ENCODE measurements around the gene ABHD17B. TPM values are rescaled to one million over a fixed set of nuclear protein-coding genes. Genes with fewer than 3 reads are reported as not detected.
A peak's percentile ranks its signal among the peaks of the same experiment; 100 is the strongest.

ABHD17B gene
- total RNA-seq, 6 experiments from 2014 or later: 8.4 to 13.1 (median 10.3) TPM

DNA sequence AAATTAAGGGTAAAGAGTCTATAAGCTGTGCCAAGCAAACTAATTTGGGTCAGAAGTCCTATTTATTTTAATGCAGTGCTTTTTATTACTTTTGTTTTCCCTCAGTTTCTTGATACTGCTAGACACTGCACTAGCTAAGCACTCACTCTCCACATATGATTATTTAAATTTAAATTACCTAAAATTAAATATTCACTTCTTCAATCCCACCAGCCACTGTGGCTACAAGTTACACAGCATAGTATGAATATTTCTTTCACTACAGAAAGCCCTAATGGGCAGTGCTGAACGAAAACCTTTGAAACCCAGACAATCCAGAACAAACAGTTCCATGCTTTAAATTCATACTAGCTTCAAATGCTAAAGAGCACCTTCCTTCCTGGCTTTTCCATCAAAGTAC, 23.6 kb downstream of the ABHD17B start:
- WGBS (ENCODE audit: insufficient coverage, low coverage, low lambda C conversion rate, missing lambda C conversion rate): 69% methylated on average over 1 of the region's 1 CpG
- DNase-seq: no peak
- no peaks in the 10 kb centered on the region for H3K27me3 ChIP-seq
- no peak for ATAC-seq
- intact Hi-C loops (cut with DNase I): no loop called here
- no peak overlapping the region for H3K27ac ChIP-seq
- H3K36me3 ChIP-seq: peaks cover 0 to 2% (median 0%) of the 10 kb centered on the region in 4 donors
- H3K4me3 ChIP-seq: no peak overlapping the region
- TF ChIP-seq CTCF (IDR thresholded peaks at IDR 0.05) (no peak), POLR2A (IDR thresholded peaks at IDR 0.05) (no peak)
- H3K4me1 ChIP-seq: peaks cover 0 to 14% (median 0%) of the 10 kb centered on the region in 4 donors
- peaks cover 0 to 6% (median under 1%) of the 10 kb centered on the region in 4 donors for H3K9me3 ChIP-seq

GRCh38 chr9:71886541-71886940, 24.5 kb downstream of the ABHD17B start:
- intact Hi-C loops (cut with DNase I): no loop called here
- WGBS (ENCODE audit: insufficient coverage, low coverage, low lambda C conversion rate, missing lambda C conversion rate): 96% methylated on average over 9 of the region's 10 CpGs

DNA sequence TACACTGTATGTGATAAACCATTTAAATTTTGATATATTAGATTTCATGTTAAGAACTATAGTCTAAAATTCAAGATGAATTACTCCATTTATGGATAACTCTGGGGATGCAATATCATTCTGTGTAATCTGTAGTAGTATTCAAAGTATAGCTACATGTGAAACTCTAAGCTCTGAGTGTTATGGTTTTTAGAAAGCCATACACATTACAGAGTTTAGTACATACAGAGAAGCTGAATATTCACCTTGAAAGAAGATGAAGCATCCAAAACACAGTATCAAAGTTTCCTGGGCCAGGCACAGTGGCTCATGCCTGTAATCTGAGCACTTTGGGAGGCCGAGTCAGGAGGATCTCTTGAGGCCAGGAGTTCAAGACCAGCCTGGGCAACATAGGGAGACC, 25.0 kb downstream of the ABHD17B start:
- no peak overlapping the region for H3K27ac ChIP-seq
- H3K4me1 ChIP-seq: peaks cover 0 to 14% (median 0%) of the 10 kb centered on the region in 4 donors
- DNase-seq (no peak), ATAC-seq (no peak)
- intact Hi-C loops (cut with DNase I): no loop called here
- TF ChIP-seq CTCF (IDR thresholded peaks at IDR 0.05): no peak
- no peak for TF ChIP-seq POLR2A (IDR thresholded peaks at IDR 0.05)
- H3K27me3 ChIP-seq: no peaks in the 10 kb centered on the region
- H3K9me3 ChIP-seq: peaks cover 0 to 6% (median under 1%) of the 10 kb centered on the region in 4 donors
- H3K36me3 ChIP-seq: peaks cover 0 to 2% (median 0%) of the 10 kb centered on the region in 4 donors
- WGBS (ENCODE audit: insufficient coverage, low coverage, low lambda C conversion rate, missing lambda C conversion rate): 60% methylated on average over 1 of the region's 1 CpG
- no peak overlapping the region for H3K4me3 ChIP-seq

More at GRCh38 chr9:71886541-71886940, 24.5 kb downstream of the ABHD17B start:
- Histone ChIP-seq H3K27me3 (no peaks in the 10 kb centered on the region), H3K9me3 (peaks cover 0 to 6% (median under 1%) of the 10 kb centered on the region in 4 donors), H3K4me3 (no peak overlapping the region), H3K27ac (no peak overlapping the region), H3K36me3 (peaks cover 0 to 2% (median 0%) of the 10 kb centered on the region in 4 donors), H3K4me1 (peaks cover 0 to 14% (median 0%) of the 10 kb centered on the region in 4 donors)
- ATAC-seq (no peak), DNase-seq (no peak)
- TF ChIP-seq POLR2A (IDR thresholded peaks at IDR 0.05) (no peak), CTCF (IDR thresholded peaks at IDR 0.05) (no peak)

GRCh38 chr9:71885467-71885866, 25.5 kb downstream of the ABHD17B start:
- H3K36me3 ChIP-seq: peaks cover 0 to 2% (median 0%) of the 10 kb centered on the region in 4 donors
- DNase-seq (no peak), ATAC-seq (peak in 1 of 4 donors; percentile 41)
- peaks cover 0 to 6% (median under 1%) of the 10 kb centered on the region in 4 donors for H3K9me3 ChIP-seq
- H3K27me3 ChIP-seq: no peaks in the 10 kb centered on the region
- intact Hi-C loops (cut with DNase I): no loop called here
- H3K27ac ChIP-seq: no peak overlapping the region
- TF ChIP-seq POLR2A (IDR thresholded peaks at IDR 0.05) (no peak), CTCF (IDR thresholded peaks at IDR 0.05) (no peak)
- WGBS (ENCODE audit: insufficient coverage, low coverage, low lambda C conversion rate, missing lambda C conversion rate): 41% methylated on average over 2 of the region's 2 CpGs
- peaks cover 0 to 12% (median 0%) of the 10 kb centered on the region in 4 donors for H3K4me1 ChIP-seq
- H3K4me3 ChIP-seq: no peak overlapping the region

GRCh38 chr9:71884005-71884404, 27.0 kb downstream of the ABHD17B start:
- TF ChIP-seq POLR2A (IDR thresholded peaks at IDR 0.05): no peak
- TF ChIP-seq CTCF (IDR thresholded peaks at IDR 0.05): no peak
- no peak overlapping the region for H3K27ac ChIP-seq
- H3K9me3 ChIP-seq: peaks cover 0 to 6% (median under 1%) of the 10 kb centered on the region in 4 donors
- H3K36me3 ChIP-seq: peaks cover 0 to 2% (median 0%) of the 10 kb centered on the region in 4 donors
- no peaks in the 10 kb centered on the region for H3K27me3 ChIP-seq
- peaks cover 0 to 5% (median 0%) of the 10 kb centered on the region in 4 donors for H3K4me1 ChIP-seq
- intact Hi-C loops (cut with DNase I): no loop called here
- no peak overlapping the region for H3K4me3 ChIP-seq
- no peak for ATAC-seq
- no peak for DNase-seq

All from right lobe of liver (tissue), 6 donors.